ENCODE data around the gene OR10A2.
A peak's percentile ranks its signal among the peaks of the same experiment; 100 is the strongest.
"Not testable (repeated sequence)": the region's sequence is repeated elsewhere in the genome, so short reads cannot be mapped to it uniquely, and the experiment has no call there.

OR10A2 gene

GRCh38 chr11:6894097-6894496 is 31.2 kb downstream of the OR10A2 start:
- no peak for DNase-seq (ENCODE audit: low read depth)
- no peak for TF ChIP-seq CTCF (conservative IDR thresholded peaks at IDR 0.05; ENCODE audit: control insufficient read depth, insufficient read depth, low read depth, low read length)
- no peak overlapping the region for H3K4me3 ChIP-seq (ENCODE audit: control insufficient read depth, low read depth, low read length)

DNA sequence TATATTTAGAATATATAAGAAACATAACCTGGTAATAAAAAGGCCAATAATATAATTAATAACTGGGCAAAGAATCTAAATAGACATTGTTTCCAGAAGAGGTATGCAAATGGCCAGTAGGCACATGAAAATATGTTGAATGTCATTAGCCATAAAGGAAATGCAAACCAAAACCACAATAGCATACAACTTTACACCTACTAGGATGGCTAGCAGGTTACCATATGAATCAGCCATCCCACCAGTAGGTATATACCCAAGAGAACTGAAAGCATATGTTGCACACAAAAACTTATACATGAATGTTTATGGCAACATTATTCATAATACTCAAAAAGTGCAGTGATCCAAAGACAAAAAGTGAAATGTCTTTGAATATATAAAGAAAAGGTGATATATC is 32.2 kb downstream of the OR10A2 start:
- DNase-seq (ENCODE audit: low read depth), result no peak
- no peak overlapping the region for H3K4me3 ChIP-seq (ENCODE audit: control insufficient read depth, low read depth, low read length)
- TF ChIP-seq CTCF (conservative IDR thresholded peaks at IDR 0.05; ENCODE audit: control insufficient read depth, insufficient read depth, low read depth, low read length), result no peak

DNA sequence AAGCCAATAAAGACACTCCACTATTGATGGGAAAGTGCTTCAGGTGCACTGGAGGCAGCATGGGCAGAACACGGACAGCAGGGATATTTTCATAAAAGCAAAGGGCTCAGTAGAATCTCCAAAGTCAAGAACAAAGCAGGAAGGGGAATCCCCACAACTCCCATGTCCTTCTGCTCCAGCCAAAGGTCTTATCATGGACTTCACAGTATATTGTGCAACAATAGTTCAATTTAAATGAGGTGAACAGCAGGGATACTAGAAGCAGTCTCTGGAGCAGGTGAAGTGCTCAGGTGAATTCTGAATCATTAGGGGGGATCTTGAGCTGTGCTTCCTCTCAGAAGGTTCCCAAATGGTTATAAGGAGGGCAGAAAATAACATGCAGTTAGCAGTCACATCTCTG is 36.1 kb downstream of the OR10A2 start:
- H3K4me3 ChIP-seq (ENCODE audit: control insufficient read depth, low read depth, low read length), result no peak overlapping the region
- no peak for DNase-seq (ENCODE audit: low read depth)
- no peak for TF ChIP-seq CTCF (conservative IDR thresholded peaks at IDR 0.05; ENCODE audit: control insufficient read depth, insufficient read depth, low read depth, low read length)

DNA sequence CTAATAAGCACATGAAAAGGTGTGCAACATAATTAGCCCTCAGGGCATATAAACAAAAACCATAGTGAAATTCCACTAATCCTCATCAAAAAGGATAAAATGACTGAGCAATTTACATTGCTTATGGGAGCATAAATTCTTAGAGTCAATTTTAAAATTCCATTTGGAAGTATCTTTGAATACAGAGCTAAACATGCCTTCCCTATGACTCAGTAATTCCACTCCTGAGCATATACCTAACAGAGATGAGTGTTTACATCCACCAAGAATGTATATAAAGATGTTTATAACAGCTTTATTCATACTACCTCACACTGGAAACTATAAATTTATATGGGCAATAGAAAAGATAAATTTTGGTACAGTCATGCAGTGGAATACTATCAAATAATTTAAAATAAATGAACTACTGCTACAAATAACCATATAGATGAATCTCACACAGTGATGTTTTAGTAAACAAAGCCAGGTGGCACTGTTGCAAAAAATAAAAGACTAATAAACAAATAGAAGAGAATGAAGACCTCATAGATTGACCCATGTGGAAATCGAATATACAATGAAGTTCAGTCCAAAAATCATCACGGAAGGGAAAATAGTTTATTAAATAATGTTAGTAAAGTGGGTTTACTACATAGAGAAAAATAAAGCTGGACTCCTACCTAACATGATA is 37.6 kb downstream of the OR10A2 start:
- DNase-seq (ENCODE audit: low read depth), result peak; percentile 8
- peak; percentile 7 for TF ChIP-seq CTCF (conservative IDR thresholded peaks at IDR 0.05; ENCODE audit: control insufficient read depth, insufficient read depth, low read depth, low read length)

GRCh38 chr11:6904804-6905203 is 41.9 kb downstream of the OR10A2 start:
- DNase-seq (ENCODE audit: low read depth); H3K4me3 ChIP-seq (ENCODE audit: control insufficient read depth, low read depth, low read length): not testable (repeated sequence)

More for the DNA sequence above, 37.6 kb downstream of the OR10A2 start:
- no peak overlapping the region for H3K4me3 ChIP-seq (ENCODE audit: control insufficient read depth, low read depth, low read length)

DNA sequence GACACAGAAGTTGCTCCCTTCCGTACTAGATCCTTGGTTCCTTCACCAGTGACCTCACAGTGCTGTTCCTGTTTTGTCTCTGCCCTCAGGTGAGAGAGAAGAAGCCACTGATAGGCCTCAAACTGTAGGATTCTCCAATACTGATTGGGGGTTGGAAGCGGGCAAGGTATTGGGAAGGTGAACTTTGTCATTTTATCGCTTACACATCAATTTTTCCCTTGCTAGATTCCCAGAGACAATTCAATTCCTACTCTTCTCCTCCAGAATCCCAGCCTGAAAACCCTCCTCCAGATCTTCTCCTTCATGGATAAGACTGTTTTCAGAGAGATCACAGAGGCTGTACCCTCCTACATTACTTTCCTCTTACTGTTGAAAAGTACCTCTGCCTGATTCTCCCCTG is 48.5 kb downstream of the OR10A2 start:
- H3K4me3 ChIP-seq (ENCODE audit: control insufficient read depth, low read depth, low read length), result no peak overlapping the region
- no peak for TF ChIP-seq CTCF (conservative IDR thresholded peaks at IDR 0.05; ENCODE audit: control insufficient read depth, insufficient read depth, low read depth, low read length)
- no peak for DNase-seq (ENCODE audit: low read depth)

GRCh38 chr11:6911948-6912347 is 49.1 kb downstream of the OR10A2 start:
- no peak overlapping the region for H3K4me3 ChIP-seq (ENCODE audit: control insufficient read depth, low read depth, low read length)
- DNase-seq (ENCODE audit: low read depth), result peak; percentile 73
- no peak for TF ChIP-seq CTCF (conservative IDR thresholded peaks at IDR 0.05; ENCODE audit: control insufficient read depth, insufficient read depth, low read depth, low read length)

All from fibroblast of mammary gland (primary cell).